Small intestine (tissue), 7 donors: ENCODE measurements around the gene SLC4A11. TPM values are rescaled to one million over a fixed set of nuclear protein-coding genes. Genes with fewer than 3 reads are reported as not detected.

Experiments
- DNase-seq, 2 donors: peaks; one replicate each; pipeline versions ENCODE4 v3.0.0 to v3.0.0-alpha.2; 2013
- FAIRE-seq: peaks from 2 replicates; lab custom pipeline; 2012; peaks lifted over from hg19 to GRCh38; lab: Jason Lieb, UNC
- H3K27ac ChIP-seq, 3 donors: one replicate each; pipeline ENCODE4 v1.5.1; 2013; ENCODE audit warnings: low read length in 2 of 3, mild to moderate bottlenecking in 2 of 3, control low read depth in 1 of 3, inconsistent platforms in 1 of 3, low read depth in 1 of 3, moderate library complexity in 1 of 3
- H3K27me3 ChIP-seq, 3 donors: one replicate each; pipeline ENCODE4 v1.6.1; 2013; ENCODE audit warnings: low read length in 3 of 3, inconsistent platforms in 1 of 3; ENCODE audit not compliant: control insufficient read depth in 3 of 3, insufficient read depth in 3 of 3
- H3K36me3 ChIP-seq, 3 donors: one replicate each; pipeline ENCODE4 v1.6.1; 2013; ENCODE audit warnings: low read length in 3 of 3, inconsistent platforms in 1 of 3, low read depth in 1 of 3, mild to moderate bottlenecking in 1 of 3, moderate library complexity in 1 of 3; ENCODE audit not compliant: control insufficient read depth in 3 of 3, insufficient read depth in 2 of 3
- H3K4me1 ChIP-seq, 3 donors: one replicate each; pipeline ENCODE4 v1.6.1; 2013; ENCODE audit warnings: low read length in 2 of 3, inconsistent platforms in 1 of 3, low read depth in 1 of 3, mild to moderate bottlenecking in 1 of 3, moderate library complexity in 1 of 3; ENCODE audit not compliant: control insufficient read depth in 3 of 3, insufficient read depth in 2 of 3
- H3K4me3 ChIP-seq, 3 donors: one replicate each; pipeline ENCODE4 v1.5.1; 2013; ENCODE audit warnings: low read length in 3 of 3, control low read depth in 1 of 3, inconsistent platforms in 1 of 3, low read depth in 1 of 3, mild to moderate bottlenecking in 1 of 3, moderate library complexity in 1 of 3
- H3K9me3 ChIP-seq, 2 donors: one replicate each; pipeline ENCODE4 v1.6.1; 2013; ENCODE audit warnings: low read depth in 1 of 2, low read length in 1 of 2; ENCODE audit not compliant: control insufficient read depth in 2 of 2, insufficient read depth in 1 of 2
- WGBS, 3 donors: extraction: QIAGEN DNeasy Blood & Tissue Kit; methylation state at CpG; one replicate each; pipeline ENCODE4 v1.1.7; 2013; 5-methylcytosine and 5-hydroxymethylcytosine counted together
- polyA plus RNA-seq, 4 donors: library from polyadenylated mRNA; stranded (reverse) in 3 of 4; unstranded in 1 of 4; fragments of 200-250 nt in 3 of 4; fragments of 120-200 nt in 1 of 4; gene quantifications; one replicate each; pipeline versions ENCODE4 v1.2.1 to v1.2.3, GENCODE V29; 2013
- donor health status: healthy with polysubstance abuse.
- donor health status: control.
- donor health status: control.
- donor health status: Bipolar disorder and iron deficiency.
- donor health status: healthy.

Gene SLC4A11
- polyA plus RNA-seq, 4 donors, result 0.24 to 0.57 (median 0.36) TPM

DNA sequence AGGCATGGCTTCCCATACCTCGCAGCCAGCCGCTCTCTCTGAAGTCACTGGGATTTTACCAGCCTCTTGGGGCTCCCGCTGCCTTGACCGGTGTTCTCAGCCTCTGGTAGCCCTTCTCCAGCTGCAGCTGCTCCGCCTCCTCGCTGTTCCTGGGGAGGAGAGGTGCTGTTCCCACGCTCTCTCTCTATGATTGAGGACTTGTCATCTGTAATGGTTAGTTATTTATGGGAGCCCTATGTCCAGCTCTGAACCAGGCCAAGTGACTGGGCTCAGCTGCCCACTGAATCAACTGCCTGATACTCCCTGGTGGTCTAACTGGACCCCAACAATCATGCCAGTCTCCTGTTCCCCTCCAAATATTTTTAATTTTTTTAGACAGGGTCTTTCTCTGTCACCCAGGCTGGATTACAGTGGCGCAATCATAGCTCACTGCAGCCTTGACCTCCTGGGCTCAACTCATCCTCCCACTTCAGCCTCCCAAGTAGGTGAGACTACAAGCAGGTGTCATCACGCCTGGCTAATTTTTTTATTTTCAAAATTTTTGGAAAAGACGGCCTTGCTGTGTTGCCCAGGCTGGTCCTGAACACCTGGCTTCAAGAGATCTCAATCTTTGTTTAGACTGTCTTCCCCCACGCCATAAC lies 4.8 kb upstream of the SLC4A11 start:
- Histone ChIP-seq H3K27me3 (peaks cover 0 to 69% (median 14%) of the 10 kb centered on the region in 3 donors), H3K36me3 (no peaks in the 10 kb centered on the region), H3K27ac (no peak overlapping the region), H3K4me3 (no peak overlapping the region), H3K4me1 (peaks cover 0 to 15% (median 0%) of the 10 kb centered on the region in 3 donors), H3K9me3 (no peaks in the 10 kb centered on the region)
- 73 to 76% (median 75%) methylated on average over 11 of the region's 11 CpGs for WGBS, 3 donors
- DNase-seq, result no peak
- FAIRE-seq, result no peak

DNA sequence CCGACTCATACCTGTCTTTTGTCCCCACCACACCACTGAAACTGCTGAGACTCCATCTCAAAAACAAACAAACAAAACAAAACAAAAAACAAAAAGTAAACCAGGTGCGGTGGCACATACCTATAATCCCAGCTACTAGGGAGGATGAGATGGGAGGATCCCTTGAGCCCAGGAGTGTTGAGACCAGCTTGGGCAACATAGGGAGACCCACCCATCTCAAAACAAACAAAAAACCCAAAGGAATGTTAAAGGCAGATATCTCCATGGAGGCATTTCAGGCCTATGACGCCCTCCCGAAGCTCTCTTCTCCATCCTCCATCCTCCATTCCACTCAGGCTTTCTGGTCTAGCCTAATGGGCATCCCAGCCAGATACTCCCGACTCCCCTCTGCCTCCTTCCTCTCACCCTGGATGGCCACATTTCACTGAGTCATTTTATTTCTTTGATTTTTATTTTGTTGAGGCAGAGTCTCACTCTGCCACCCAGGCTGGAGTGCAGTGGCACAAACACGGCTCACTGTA lies 3.2 kb upstream of the SLC4A11 start:
- Histone ChIP-seq H3K9me3 (peaks cover 0 to 4% of the 10 kb centered on the region in 2 donors), H3K4me3 (no peak overlapping the region), H3K36me3 (no peaks in the 10 kb centered on the region), H3K27ac (no peak overlapping the region), H3K27me3 (peaks cover 0 to 68% (median 19%) of the 10 kb centered on the region in 3 donors), H3K4me1 (peaks cover 0 to 17% (median 0%) of the 10 kb centered on the region in 3 donors)
- no peak for FAIRE-seq
- DNase-seq, result no peak
- 46 to 67% (median 46%) methylated on average over 6 of the region's 6 CpGs for WGBS, 3 donors

DNA sequence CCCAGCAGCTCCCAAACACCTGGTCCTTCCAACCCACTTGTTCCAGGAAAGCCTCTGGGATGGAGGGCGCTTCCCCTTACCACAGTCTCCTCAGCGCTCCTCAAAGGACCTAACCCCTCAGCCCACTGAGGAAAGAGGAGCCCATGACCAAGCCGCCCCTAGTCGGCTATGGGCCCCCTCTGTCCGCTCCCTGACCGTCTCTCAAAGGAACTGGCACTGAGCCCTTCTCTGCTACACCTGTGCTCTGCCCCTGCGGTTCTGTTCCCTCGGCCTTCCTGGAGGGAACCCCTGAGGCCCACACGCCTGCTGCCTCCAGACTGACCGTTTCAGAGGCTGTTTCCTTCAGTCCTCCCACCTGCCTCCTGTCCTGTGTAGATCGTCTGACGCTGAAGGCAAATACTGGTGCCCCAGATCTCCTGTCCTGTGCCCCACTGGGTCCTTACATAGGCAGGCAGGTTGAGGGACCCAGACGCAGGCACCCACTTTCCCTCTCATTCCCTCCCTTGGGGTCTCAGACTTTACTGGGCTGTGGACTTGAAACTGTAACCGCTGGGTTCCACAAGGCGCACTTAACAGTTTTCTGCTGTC lies 1.9 kb upstream of the SLC4A11 start:
- 57 to 82% (median 65%) methylated on average over 15 of the region's 15 CpGs for WGBS, 3 donors
- Histone ChIP-seq H3K4me3 (no peak overlapping the region), H3K27ac (no peak overlapping the region), H3K4me1 (peaks cover 0 to 17% (median 0%) of the 10 kb centered on the region in 3 donors), H3K27me3 (peaks cover 5 to 76% (median 24%) of the 10 kb centered on the region in 3 donors), H3K36me3 (no peaks in the 10 kb centered on the region), H3K9me3 (peaks cover 0 to 4% of the 10 kb centered on the region in 2 donors)
- FAIRE-seq, result no peak
- no peak for DNase-seq

DNA sequence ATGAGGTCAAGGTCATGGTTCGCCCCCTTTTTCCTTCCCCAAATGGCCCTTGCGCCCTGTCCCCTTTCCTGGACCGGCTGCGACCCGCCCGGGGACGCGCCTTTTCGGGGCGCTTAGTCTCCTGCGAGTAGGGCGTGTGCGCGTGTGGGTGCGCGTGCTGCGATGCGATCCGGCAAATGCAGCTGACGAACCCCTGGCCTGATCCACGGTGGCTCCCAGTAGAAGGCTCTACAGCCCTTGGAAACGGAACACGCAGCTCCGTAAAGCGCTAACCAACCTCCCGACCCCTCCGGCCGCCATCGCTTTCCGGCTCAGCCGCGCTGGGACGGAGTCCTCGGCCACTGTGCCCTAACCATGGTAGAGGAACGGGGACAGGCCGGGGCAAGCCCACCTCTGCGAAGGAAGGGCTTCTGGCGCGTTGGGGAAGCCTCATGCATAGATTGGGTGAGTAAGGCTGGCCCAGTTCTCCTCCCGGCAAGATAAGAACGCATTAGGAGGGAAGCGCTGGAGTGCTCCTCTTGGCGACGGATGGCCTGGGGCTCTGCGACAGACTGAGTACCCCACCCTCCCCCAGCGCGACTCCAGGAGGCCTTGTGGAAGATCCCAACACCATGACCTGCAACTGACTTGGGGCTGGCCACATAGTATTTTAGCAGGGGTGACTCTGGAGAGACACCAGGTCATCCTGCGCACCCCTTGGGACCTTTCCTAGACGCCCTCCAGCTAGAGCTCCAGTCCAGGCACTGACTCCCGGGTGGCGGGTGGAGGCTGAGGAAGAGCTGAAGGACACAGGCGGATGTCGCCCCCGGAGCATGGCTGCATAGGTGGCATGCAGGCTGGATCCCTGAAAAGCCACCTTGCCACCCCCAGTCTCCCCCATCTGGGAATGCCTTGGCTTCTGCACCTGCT lies 1.1 kb upstream of the SLC4A11 start:
- Histone ChIP-seq H3K36me3 (no peaks in the 10 kb centered on the region), H3K4me3 (peak overlapping the region in 2 of 3 donors; percentile 46 to 80), H3K9me3 (peaks cover 0 to 4% of the 10 kb centered on the region in 2 donors), H3K4me1 (peaks cover 0 to 17% (median 0%) of the 10 kb centered on the region in 3 donors), H3K27me3 (peaks cover 5 to 79% (median 27%) of the 10 kb centered on the region in 3 donors), H3K27ac (no peak overlapping the region)
- FAIRE-seq (no peak), DNase-seq (peak; percentile 16 to 38)
- WGBS, 3 donors, result 7 to 16% (median 14%) methylated on average over 50 to 54 of the region's 54 CpGs

DNA sequence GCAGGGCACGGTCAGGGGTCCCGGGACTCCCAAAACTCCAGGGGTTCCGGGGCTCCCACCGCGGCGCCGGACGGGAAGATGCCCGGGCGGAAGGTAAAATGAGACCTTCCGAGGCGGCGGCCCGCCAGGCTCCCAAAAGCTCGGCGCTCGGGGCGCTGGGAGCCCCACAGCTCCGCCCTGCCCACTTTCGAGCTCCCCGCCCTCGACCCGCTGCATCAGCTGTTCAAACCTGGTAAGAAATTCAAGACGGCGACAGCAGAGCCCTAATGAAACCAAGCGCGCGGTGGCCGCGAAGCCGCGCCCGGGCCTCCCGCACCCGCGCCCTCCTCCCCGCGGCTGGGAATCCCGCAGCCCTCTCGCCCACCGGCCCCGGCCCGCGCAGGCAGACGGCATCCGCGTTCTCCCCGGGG lies 369 bp downstream of the SLC4A11 start:
- Histone ChIP-seq H3K4me3 (peak overlapping the region; percentile 23 to 80 (median 42)), H3K27ac (no peak overlapping the region), H3K27me3 (peaks cover 5 to 67% (median 30%) of the 10 kb centered on the region in 3 donors), H3K36me3 (no peaks in the 10 kb centered on the region), H3K9me3 (peaks cover 0 to 4% of the 10 kb centered on the region in 2 donors), H3K4me1 (peaks cover 0 to 17% (median 0%) of the 10 kb centered on the region in 3 donors)
- WGBS, 3 donors, result 1 to 2% (median 1%) methylated on average over 16 to 48 of the region's 48 CpGs
- FAIRE-seq, result no peak
- DNase-seq, result peak; percentile 10 to 43

DNA sequence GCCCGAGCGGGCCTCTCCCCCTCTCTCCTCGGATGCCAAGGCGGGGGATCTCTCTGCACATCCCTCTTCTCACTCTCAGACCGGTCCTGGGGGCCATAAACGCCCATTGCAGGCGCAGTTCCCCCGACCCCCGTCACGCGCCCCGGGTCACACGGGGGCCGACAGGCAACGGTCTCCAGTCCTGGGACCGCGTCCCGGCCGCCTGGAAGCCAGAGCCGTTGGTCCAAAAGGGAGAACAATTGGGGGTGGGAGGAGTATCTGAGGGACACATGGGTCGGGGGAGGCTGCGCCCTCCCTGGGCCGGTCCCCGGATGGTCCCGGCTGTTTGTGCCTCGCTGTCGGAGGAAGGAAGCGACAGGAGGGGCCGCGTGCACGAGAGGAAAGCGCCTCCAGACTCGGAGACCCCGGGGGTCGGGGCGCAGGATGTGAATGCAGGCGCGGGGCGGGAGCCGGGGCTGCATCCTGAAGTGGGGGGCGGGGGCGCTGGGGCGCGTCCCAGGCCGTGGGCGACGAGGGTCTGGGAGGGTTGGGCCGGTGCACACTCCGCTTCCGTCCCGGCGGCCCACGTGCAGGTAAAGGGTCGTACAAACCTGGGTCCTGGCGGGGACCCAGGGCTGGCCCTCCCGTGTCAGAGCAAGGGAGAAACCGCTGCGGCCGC lies 903 bp downstream of the SLC4A11 start:
- DNase-seq, result peak in 1 of 2 donors; percentile 28

DNA sequence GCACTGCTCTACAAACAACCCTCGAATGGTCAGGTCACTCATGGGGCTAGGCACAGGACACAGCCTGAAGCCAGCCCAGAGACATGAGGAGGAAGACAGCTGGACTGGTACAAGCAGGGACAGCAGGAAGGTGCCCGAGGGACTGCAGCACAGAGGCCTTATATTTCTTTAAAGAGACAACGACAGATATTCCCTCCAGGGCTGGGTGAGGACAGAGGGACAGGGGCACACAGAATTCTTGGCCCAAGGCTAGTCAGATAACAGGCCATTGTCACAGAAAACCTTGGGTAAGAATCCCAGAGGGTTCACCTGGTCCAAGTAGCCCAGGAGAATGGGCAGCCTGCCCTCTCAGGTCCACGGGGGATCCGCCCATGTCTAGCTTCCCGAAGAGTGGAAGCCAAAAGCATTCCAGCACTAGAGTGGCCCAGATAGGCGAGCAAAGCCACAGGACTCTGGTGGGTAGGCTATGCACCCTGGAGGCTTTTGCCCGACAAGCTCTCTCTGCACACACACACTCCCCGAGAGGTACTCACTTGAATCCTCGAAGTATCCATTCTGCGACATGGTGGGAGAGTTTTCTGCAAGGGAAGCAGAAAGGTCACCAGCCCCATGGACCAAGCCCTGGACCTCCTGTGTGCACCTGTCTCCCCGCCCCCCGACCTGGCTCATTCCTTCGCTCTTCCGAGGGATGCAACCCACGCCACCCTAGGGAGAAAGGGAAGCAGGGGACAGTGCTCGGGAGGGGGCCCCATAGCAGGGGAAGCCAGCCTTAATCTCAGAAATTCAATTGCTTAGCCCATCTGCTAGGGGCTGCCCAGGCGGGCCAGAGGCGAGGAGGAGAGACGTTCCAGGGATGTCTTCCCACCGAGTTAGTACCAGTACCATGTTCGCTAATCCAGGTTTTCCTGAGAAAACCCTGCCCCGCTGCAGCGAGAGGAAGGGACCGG lies 1.7 kb downstream of the SLC4A11 start:
- Histone ChIP-seq H3K4me1 (peaks cover 0 to 17% (median 0%) of the 10 kb centered on the region in 3 donors), H3K27me3 (peaks cover 5 to 62% (median 29%) of the 10 kb centered on the region in 3 donors), H3K36me3 (no peaks in the 10 kb centered on the region), H3K27ac (no peak overlapping the region), H3K4me3 (no peak overlapping the region), H3K9me3 (peaks cover 0 to 4% of the 10 kb centered on the region in 2 donors)
- FAIRE-seq (no peak), DNase-seq (no peak)
- WGBS, 3 donors, result 41 to 60% (median 49%) methylated on average over 24 to 25 of the region's 25 CpGs

More for the DNA sequence above, 903 bp downstream of the SLC4A11 start:
- no peak for FAIRE-seq
- Histone ChIP-seq H3K9me3 (peaks cover 0 to 4% of the 10 kb centered on the region in 2 donors), H3K27me3 (peaks cover 5 to 63% (median 30%) of the 10 kb centered on the region in 3 donors), H3K4me1 (peaks cover 0 to 17% (median 0%) of the 10 kb centered on the region in 3 donors), H3K36me3 (no peaks in the 10 kb centered on the region), H3K27ac (no peak overlapping the region), H3K4me3 (peak overlapping the region; percentile 23 to 80 (median 34))
- WGBS, 3 donors, result 2 to 5% (median 3%) methylated on average over 44 to 59 of the region's 59 CpGs
